Stimulated activated CD8-positive, alpha-beta memory T cell treated with anti-CD3 and anti-CD28 coated beads, Interleukin-12 subunit alpha, Interleukin-12 subunit beta, amount 100 ng/mL, for 24 hours (primary cell): ENCODE measurements around the gene OSGEP.

Experiments
- DNase-seq: peaks from one replicate; pipeline ENCODE4 v3.0.0-alpha.2; 2020; ENCODE audit errors: extremely low read depth

The OSGEP gene

GRCh38 chr14:20454516-20455354 lies at the start of gene OSGEP, which contains the start of gene APEX1:
Gene OSGEP (minus strand): TSS chr14:20454812. CDS start chr14:20454683, 129 bp downstream.
Gene APEX1 (plus strand): TSS chr14:20455226. CDS start chr14:20455646, 420 bp downstream.
- DNase-seq: peak; percentile 95

- DNase-seq: no peak
Observed at GRCh38 chr14:20503898-20504297, 49.3 kb upstream of the OSGEP start.

GRCh38 chr14:20501346-20501745 lies 46.7 kb upstream of the OSGEP start:
- DNase-seq: no peak

- no peak for DNase-seq
Observed at GRCh38 chr14:20499881-20500280, 45.3 kb upstream of the OSGEP start.

GRCh38 chr14:20499108-20499507 lies 44.5 kb upstream of the OSGEP start:
- no peak for DNase-seq

- no peak for DNase-seq
Observed at GRCh38 chr14:20498622-20499021, 44.0 kb upstream of the OSGEP start.

- DNase-seq: no peak
Observed at GRCh38 chr14:20494935-20495766, 40.5 kb upstream of the OSGEP start.

- no peak for DNase-seq
Observed at GRCh38 chr14:20493634-20494033, 39.0 kb upstream of the OSGEP start.

- DNase-seq: no peak
Observed at GRCh38 chr14:20492486-20492885, 37.9 kb upstream of the OSGEP start.

GRCh38 chr14:20490563-20490962 lies 36.0 kb upstream of the OSGEP start:
- DNase-seq: no peak

- DNase-seq: no peak
Observed at GRCh38 chr14:20489093-20489994, 34.7 kb upstream of the OSGEP start.

- no peak for DNase-seq
Observed at GRCh38 chr14:20487396-20487725, 32.7 kb upstream of the OSGEP start.

- no peak for DNase-seq
Observed at GRCh38 chr14:20486684-20487395, 32.2 kb upstream of the OSGEP start.

- no peak for DNase-seq
Observed at GRCh38 chr14:20485900-20486299, 31.3 kb upstream of the OSGEP start.

GRCh38 chr14:20482382-20482781 lies 27.8 kb upstream of the OSGEP start:
- DNase-seq: no peak

GRCh38 chr14:20478894-20479293 lies 24.3 kb upstream of the OSGEP start:
- no peak for DNase-seq

- no peak for DNase-seq
Observed at GRCh38 chr14:20477211-20477876, 22.7 kb upstream of the OSGEP start.

- no peak for DNase-seq
Observed at GRCh38 chr14:20476776-20477175, 22.2 kb upstream of the OSGEP start.

- DNase-seq: no peak
Observed at GRCh38 chr14:20472536-20473169, 18.0 kb upstream of the OSGEP start.

- DNase-seq: no peak
Observed at GRCh38 chr14:20470603-20470901, 15.9 kb upstream of the OSGEP start.
